ENCODE measurements around the gene SMIM44.

DNA sequence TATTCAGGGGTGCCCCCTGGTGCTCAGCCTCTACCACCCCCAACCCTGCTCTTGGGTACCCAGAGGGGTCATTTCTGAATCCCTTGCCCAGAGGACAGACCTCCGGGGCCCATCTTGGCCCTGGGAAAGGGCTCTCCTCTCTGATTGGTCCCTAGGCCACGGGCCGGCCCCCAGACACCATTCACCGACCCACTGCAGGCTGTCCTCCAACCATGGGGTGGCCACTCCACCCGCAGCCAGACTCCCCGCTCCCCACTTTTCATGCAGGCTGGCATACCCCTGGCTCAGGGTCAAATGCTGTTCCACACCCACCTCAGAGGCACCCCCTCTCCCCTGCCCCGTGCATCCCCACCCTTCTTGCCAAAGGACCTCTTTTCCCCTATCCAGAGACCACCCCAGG, 17.7 kb downstream of the SMIM44 start:
- TF ChIP-seq, protein P1, sequence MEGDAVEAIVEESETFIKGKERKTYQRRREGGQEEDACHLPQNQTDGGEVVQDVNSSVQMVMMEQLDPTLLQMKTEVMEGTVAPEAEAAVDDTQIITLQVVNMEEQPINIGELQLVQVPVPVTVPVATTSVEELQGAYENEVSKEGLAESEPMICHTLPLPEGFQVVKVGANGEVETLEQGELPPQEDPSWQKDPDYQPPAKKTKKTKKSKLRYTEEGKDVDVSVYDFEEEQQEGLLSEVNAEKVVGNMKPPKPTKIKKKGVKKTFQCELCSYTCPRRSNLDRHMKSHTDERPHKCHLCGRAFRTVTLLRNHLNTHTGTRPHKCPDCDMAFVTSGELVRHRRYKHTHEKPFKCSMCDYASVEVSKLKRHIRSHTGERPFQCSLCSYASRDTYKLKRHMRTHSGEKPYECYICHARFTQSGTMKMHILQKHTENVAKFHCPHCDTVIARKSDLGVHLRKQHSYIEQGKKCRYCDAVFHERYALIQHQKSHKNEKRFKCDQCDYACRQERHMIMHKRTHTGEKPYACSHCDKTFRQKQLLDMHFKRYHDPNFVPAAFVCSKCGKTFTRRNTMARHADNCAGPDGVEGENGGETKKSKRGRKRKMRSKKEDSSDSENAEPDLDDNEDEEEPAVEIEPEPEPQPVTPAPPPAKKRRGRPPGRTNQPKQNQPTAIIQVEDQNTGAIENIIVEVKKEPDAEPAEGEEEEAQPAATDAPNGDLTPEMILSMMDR (conservative IDR thresholded peaks at IDR 0.05), result no peak
- no peak for TF ChIP-seq ZFX (IDR thresholded peaks at IDR 0.05)

All from C4-2B (cell line).